Breast epithelium (tissue), 4 donors: Measurements from ENCODE around the gene C6orf132. TPM values are rescaled to one million over a fixed set of nuclear protein-coding genes. Genes with fewer than 3 reads are reported as not detected.
A peak's percentile ranks its signal among the peaks of the same experiment; 100 is the strongest.

Source experiments
- DNase-seq, 2 donors: peaks; one replicate each; pipeline ENCODE4 v3.0.0-alpha.2; 2019; ENCODE audit warnings: low spot score in 2 of 2
- H3K27ac ChIP-seq, 2 donors: fragments of 200-600 bp; sonication (generic) in 1 of 2; one replicate each; pipeline ENCODE4 v1.5.1; 2016 to 2019; ENCODE audit warnings: mild to moderate bottlenecking in 1 of 2
- H3K27me3 ChIP-seq, 2 donors: fragments of 200-600 bp; sonication (generic) in 1 of 2; one replicate each; pipeline versions ENCODE4 v1.5.1 to v1.6.0; 2017 to 2019; ENCODE audit warnings: control low read depth in 1 of 2, mild to moderate bottlenecking in 1 of 2
- H3K36me3 ChIP-seq: fragments of 200-600 bp; one replicate; pipeline ENCODE4 v1.5.1; 2019
- H3K4me1 ChIP-seq, 2 donors: fragments of 200-600 bp; sonication (generic); one replicate each; pipeline ENCODE4 v1.5.1; 2016 to 2019; ENCODE audit warnings: control low read depth in 1 of 2
- H3K4me3 ChIP-seq, 3 donors: fragments of 200-600 bp; sonication (generic); 1 replicate in 2 of 3; 2 replicates in 1 of 3; pipeline ENCODE4 v1.5.1; 2016 to 2019; ENCODE audit warnings: mild to moderate bottlenecking in 3 of 3, moderate library complexity in 2 of 3
- H3K9me3 ChIP-seq, 2 donors: fragments of 200-600 bp; sonication (generic) in 1 of 2; one replicate each; pipeline ENCODE4 v1.5.1; 2016 to 2019; ENCODE audit warnings: control low read depth in 1 of 2
- POLR2A ChIP-seq: fragments of 450-650 bp; IDR thresholded peaks from one replicate; pipeline ENCODE4 v1.6.1; 2016; ENCODE audit warnings: antibody characterized with exemption, mild to moderate bottlenecking, moderate library complexity
- POLR2AphosphoS5 ChIP-seq, 3 donors: sonication (generic); formaldehyde crosslinking; IDR thresholded peaks; one replicate each; pipeline ENCODE4 v1.6.1; 2017; ENCODE audit warnings: antibody characterized with exemption in 3 of 3
- intact Hi-C: fragments of 100-400 bp; cut with DNase I; formaldehyde crosslinking; loops from one replicate; pipeline ENCODE4 v1.15.1; 2023; ENCODE audit warnings: low total_unique reads
- total RNA-seq, 3 donors: library from RNA; depleted of rRNA; stranded (reverse); fragments of >200 nt; gene quantifications; one replicate each; pipeline ENCODE4 v1.1.0, GENCODE V29; 2016
- TF ChIP-seq, protein P1 (sequence below), 3 donors: fragments of 450-650 bp; IDR thresholded peaks; one replicate each; pipeline ENCODE4 v1.5.1; 2016 to 2017; ENCODE audit warnings: antibody characterized with exemption in 3 of 3, mild to moderate bottlenecking in 3 of 3, moderate library complexity in 3 of 3

C6orf132 gene, protein sequence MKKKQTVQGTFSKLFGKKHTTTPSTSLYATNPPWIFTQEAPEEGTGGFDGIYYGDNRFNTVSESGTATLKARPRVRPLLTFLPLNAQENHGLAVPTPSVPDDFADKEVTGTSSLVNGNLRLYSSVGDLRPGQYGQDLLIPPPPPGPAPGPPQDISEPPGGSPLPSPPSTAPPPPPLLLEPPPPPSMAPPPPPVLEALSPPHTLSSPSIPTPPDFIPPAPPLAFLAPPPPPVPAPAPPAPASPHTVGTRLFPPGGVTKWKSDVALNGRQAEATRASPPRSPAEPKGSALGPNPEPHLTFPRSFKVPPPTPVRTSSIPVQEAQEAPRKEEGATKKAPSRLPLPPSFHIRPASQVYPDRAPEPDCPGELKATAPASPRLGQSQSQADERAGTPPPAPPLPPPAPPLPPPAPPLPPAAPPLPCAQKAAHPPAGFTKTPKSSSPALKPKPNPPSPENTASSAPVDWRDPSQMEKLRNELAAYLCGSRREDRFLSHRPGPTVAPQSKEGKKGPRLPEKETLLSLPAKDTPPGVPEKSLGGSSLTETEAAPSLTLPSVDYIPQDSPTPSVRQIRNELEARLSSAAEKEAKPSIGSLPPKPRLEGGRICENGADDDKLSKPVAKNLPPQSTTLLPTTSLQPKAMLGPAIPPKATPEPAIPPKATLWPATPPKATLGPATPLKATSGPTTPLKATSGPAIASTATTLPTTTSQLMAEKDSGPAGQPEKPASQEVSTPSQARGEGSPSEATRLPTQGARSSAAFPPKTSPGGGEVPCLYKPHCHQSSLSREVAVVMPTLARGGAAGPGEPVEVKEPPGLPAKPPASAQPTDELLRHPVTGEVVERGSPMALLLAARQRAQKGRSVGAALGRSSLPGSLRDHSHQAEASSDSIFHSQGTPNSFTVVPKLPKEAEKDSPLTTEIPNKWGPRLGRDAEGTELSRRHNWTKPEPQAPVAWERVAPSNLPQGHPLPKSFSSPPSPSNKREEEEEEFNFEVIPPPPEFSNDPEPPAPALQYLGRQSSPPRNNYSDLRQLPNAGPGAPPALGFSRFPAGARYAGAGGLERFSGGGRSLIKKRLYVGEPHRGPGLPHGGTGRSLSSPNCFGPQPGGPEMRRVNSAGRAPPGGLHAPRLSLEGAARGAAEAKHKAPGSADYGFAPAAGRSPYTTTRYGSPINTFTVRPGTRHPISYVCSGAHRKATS
- 10 to 100 TPM in 2 of 3 donors, 1 to 10 TPM in 1; 4.2 to 20.2 (median 10.2) TPM for total RNA-seq

DNA sequence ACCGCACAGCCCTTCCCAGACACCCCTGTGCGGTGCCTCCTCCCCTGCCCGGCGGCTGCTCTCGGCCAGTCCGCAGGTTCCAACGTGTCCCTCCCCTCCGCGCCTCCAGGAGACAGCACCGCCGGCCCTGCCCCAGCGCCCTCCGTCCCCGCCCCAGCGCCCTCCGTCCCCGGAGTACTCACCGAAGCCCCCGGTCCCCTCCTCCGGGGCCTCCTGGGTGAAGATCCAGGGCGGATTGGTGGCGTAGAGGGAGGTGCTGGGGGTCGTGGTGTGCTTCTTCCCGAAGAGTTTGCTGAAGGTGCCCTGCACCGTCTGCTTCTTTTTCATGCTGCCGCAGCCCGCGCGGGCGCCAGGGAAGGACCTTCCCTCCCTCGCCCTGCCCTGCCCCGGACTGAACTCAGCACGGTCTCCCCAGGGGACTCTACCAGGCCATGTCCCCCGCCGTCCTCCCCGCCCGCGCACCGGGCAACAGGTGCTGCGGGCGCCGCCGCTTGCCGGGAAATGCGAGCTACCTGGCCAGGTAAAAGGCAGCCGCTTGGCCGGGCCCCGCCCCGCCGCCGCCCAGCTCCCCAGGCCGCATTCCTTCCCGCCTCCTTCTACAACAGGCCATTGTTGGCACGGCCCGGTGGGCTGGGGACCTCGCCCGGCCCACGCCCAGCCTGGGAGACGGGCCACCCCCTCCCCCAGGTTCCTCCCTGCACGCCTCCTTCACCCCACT, at the start of gene C6orf132:
Gene C6orf132 (minus strand): TSS at position 503 of the 718 bp plus-strand sequence. CDS start 176 bp downstream, at position 327.
- Histone ChIP-seq H3K36me3 (no peaks in the 10 kb centered on the region), H3K4me1 (peaks cover 0 to 14% of the 10 kb centered on the region in 2 donors), H3K27me3 (no peaks in the 10 kb centered on the region), H3K27ac (peak within 1 kb of the TSS; percentile 95), H3K4me3 (peak within 1 kb of the TSS; percentile 67 to 77 (median 72)), H3K9me3 (no peaks in the 10 kb centered on the region)
- intact Hi-C loops: no loop called here
- peak; percentile 87 for DNase-seq
- TF ChIP-seq, protein P1, sequence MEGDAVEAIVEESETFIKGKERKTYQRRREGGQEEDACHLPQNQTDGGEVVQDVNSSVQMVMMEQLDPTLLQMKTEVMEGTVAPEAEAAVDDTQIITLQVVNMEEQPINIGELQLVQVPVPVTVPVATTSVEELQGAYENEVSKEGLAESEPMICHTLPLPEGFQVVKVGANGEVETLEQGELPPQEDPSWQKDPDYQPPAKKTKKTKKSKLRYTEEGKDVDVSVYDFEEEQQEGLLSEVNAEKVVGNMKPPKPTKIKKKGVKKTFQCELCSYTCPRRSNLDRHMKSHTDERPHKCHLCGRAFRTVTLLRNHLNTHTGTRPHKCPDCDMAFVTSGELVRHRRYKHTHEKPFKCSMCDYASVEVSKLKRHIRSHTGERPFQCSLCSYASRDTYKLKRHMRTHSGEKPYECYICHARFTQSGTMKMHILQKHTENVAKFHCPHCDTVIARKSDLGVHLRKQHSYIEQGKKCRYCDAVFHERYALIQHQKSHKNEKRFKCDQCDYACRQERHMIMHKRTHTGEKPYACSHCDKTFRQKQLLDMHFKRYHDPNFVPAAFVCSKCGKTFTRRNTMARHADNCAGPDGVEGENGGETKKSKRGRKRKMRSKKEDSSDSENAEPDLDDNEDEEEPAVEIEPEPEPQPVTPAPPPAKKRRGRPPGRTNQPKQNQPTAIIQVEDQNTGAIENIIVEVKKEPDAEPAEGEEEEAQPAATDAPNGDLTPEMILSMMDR (IDR thresholded peaks at IDR 0.05): peak in 1 of 3 donors; percentile 34
- no peak for TF ChIP-seq POLR2A

DNA sequence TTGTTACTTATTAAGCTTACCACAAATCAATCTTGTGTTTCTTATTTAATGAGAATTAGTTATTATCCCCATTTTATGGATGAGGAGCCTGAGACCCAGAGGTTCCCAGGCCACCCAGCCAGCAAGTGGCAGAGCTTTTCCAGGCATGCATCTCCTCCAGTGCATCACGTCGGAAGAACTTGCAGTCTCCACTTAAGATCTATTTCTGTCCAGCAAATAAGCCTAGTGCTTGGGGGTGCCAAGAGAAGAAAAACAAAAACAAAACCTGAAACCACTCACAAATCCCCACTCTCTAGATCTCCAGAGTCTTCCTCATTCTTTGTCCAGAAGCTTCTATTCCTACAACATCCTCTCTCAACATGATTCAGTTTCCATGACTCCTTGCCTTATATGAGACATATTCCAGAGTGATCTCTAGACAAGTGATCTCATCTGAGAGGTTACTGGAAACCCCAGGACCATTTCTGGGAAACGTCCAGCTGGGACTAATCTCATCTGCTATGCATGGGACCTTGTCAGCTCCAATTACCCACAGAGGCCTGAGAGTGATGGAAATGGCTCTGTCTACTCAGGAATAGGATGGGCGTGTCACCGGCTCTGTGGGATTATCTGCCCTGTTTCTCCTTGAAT, 48.2 kb upstream of the C6orf132 start:
- TF ChIP-seq POLR2A (no peak), POLR2AphosphoS5 (IDR thresholded peaks at IDR 0.05) (no peak)
- TF ChIP-seq, protein P1 (IDR thresholded peaks at IDR 0.05): no peak
- Histone ChIP-seq H3K4me1 (no peaks in the 10 kb centered on the region), H3K27ac (no peak overlapping the region), H3K36me3 (no peaks in the 10 kb centered on the region), H3K27me3 (no peaks in the 10 kb centered on the region), H3K9me3 (no peaks in the 10 kb centered on the region), H3K4me3 (no peak overlapping the region)
- intact Hi-C loops: no loop called here
- DNase-seq: no peak

DNA sequence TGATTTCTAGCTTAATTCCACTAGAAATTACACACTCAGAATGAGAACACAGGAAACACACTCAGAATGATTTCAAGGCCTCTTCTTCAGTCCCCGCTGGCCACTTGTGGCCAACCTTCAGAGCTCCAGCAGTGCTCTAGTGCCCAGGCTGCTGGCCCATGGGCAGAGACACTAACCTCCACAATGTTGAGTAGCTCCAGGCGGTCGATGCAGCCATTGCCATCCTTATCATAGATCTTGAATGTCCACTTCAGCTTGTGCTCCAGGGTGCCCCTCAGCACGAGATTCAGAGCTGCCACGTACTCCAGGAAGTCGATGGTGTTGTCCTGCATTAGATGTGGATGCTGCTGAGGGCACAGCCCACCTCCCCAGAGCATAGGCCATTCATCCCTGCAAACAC, 46.0 kb upstream of the C6orf132 start:
- Histone ChIP-seq H3K9me3 (no peaks in the 10 kb centered on the region), H3K4me1 (no peaks in the 10 kb centered on the region), H3K27me3 (no peaks in the 10 kb centered on the region), H3K27ac (no peak overlapping the region), H3K36me3 (no peaks in the 10 kb centered on the region), H3K4me3 (no peak overlapping the region)
- TF ChIP-seq, protein P1 (IDR thresholded peaks at IDR 0.05): no peak
- no peak for TF ChIP-seq POLR2A
- no peak for TF ChIP-seq POLR2AphosphoS5 (IDR thresholded peaks at IDR 0.05)
- no peak for DNase-seq
- intact Hi-C loops: no loop called here

DNA sequence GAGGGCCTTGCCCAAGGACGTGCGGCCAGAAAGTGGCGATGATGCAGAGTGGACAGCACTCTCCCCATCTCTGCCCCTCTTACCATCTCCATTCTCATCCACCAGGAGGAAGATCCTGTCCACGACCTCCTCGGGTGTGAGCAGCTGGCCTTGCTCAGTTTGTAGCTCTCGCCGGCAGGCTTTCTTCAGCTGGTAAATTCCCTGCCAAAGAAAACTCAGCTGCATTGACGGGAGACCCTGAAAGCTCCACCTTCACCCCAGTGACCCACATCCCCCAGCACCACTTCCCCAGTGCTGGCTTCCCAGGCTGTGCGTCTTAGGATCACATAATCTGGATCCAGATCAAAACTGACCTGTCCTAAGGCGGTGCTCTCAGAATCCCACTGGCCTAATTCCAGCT, 43.2 kb upstream of the C6orf132 start:
- H3K4me1 ChIP-seq: no peaks in the 10 kb centered on the region
- H3K4me3 ChIP-seq: no peak overlapping the region
- H3K27me3 ChIP-seq: no peaks in the 10 kb centered on the region
- H3K36me3 ChIP-seq: no peaks in the 10 kb centered on the region
- DNase-seq: no peak
- intact Hi-C loops: no loop called here
- no peaks in the 10 kb centered on the region for H3K9me3 ChIP-seq
- TF ChIP-seq, protein P1 (IDR thresholded peaks at IDR 0.05): no peak
- TF ChIP-seq POLR2AphosphoS5 (IDR thresholded peaks at IDR 0.05) (no peak), POLR2A (no peak)
- H3K27ac ChIP-seq: no peak overlapping the region
